ENCODE data around the gene PCDHB1. TPM values are rescaled to one million over a fixed set of nuclear protein-coding genes. Genes with fewer than 3 reads are reported as not detected.

PCDHB1 gene
- total and polyA plus RNA-seq, 2 experiments from 2014 or later, result not detected

DNA sequence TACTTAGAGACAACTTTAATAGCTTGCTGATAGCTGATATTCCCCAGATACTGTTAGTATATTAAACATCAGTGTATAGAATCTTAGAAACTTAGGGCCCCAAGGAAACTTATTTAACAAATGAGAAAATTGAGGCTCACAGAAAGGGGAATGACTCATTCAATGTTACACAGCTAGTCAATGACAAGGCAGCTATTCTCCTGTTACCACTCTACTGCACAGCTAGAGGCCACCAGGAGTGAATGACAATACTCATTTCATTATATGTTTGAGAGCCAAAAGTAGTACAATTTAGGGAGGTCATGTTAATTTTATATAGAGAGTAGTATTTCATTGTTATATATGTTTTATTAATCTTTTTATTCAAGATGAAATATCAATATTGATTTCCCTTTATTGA, 33.2 kb upstream of the PCDHB1 start:
- Histone ChIP-seq H3K27ac (no peak overlapping the region), H3K79me2 (ENCODE audit: insufficient read depth) (no peaks in the 10 kb centered on the region), H3K9me3 (ENCODE audit: low read depth) (no peaks in the 10 kb centered on the region), H3K4me2 (ENCODE audit: unreplicated experiment) (no peak overlapping the region), H3K4me1 (ENCODE audit: insufficient read depth) (no peaks in the 10 kb centered on the region), H3K27me3 (replicated peaks; ENCODE audit: insufficient read depth) (no peaks in the 10 kb centered on the region), H4K20me1 (ENCODE audit: insufficient read depth) (no peaks in the 10 kb centered on the region), H2AFZ (no peak overlapping the region), H3K4me3 (no peak overlapping the region), H3K9ac (no peak overlapping the region), H3K9me2 (ENCODE audit: insufficient read depth) (no peaks in the 10 kb centered on the region), H3F3A (ENCODE audit: insufficient read depth) (no peaks in the 10 kb centered on the region), H3K36me3 (ENCODE audit: low read depth) (no peaks in the 10 kb centered on the region)
- no peak for TF ChIP-seq EZH2 (IDR thresholded peaks at IDR 0.05; ENCODE audit: insufficient read depth, poor library complexity, severe bottlenecking)
- DNase-seq, result no peak
- in situ Hi-C loops (cut with MboI), result no loop called here

DNA sequence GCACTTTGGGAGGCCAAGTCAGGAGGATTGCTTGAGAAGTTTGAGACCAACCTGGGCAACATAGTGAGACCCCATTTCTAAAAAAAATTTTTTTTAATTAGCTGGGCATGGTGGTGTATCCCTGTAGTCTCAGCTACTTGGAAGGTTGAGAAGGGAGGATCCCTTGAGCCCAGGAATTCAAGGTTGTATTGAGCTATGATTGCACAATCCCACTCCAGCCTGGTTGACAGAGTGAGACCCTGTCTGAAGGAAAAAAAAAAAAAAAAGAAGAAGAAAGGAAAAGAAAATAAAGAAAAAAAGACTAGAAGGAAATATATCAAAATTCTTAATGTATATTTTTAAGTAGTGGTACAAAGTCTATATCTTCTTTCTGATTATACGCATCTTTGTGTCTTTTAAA, 28.8 kb upstream of the PCDHB1 start:
- no peaks in the 10 kb centered on the region for H4K20me1 ChIP-seq (ENCODE audit: insufficient read depth)
- no peak overlapping the region for H3K4me3 ChIP-seq
- DNase-seq, result no peak
- no peaks in the 10 kb centered on the region for H3F3A ChIP-seq (ENCODE audit: insufficient read depth)
- H3K9ac ChIP-seq, result no peak overlapping the region
- no peaks in the 10 kb centered on the region for H3K79me2 ChIP-seq (ENCODE audit: insufficient read depth)
- no peaks in the 10 kb centered on the region for H3K36me3 ChIP-seq (ENCODE audit: low read depth)
- no peak overlapping the region for H3K27ac ChIP-seq
- H3K4me2 ChIP-seq (ENCODE audit: unreplicated experiment), result no peak overlapping the region
- H3K4me1 ChIP-seq (ENCODE audit: insufficient read depth), result no peaks in the 10 kb centered on the region
- no peaks in the 10 kb centered on the region for H3K27me3 ChIP-seq (replicated peaks; ENCODE audit: insufficient read depth)
- no peaks in the 10 kb centered on the region for H3K9me2 ChIP-seq (ENCODE audit: insufficient read depth)
- WGBS, 2 experiments (ENCODE audit: low coverage in 1 of 2, low lambda C conversion rate in 2 of 2, missing lambda C conversion rate in 2 of 2), result 60 to 61% methylated on average over 1 of the region's 1 CpG
- no peak overlapping the region for H2AFZ ChIP-seq
- in situ Hi-C loops (cut with MboI), result no loop called here
- TF ChIP-seq EZH2 (IDR thresholded peaks at IDR 0.05; ENCODE audit: insufficient read depth, poor library complexity, severe bottlenecking) (no peak), EZH2phosphoT487 (IDR thresholded peaks at IDR 0.05; ENCODE audit: insufficient read depth, low read depth) (no peak)
- H3K9me3 ChIP-seq (ENCODE audit: low read depth), result no peaks in the 10 kb centered on the region

DNA sequence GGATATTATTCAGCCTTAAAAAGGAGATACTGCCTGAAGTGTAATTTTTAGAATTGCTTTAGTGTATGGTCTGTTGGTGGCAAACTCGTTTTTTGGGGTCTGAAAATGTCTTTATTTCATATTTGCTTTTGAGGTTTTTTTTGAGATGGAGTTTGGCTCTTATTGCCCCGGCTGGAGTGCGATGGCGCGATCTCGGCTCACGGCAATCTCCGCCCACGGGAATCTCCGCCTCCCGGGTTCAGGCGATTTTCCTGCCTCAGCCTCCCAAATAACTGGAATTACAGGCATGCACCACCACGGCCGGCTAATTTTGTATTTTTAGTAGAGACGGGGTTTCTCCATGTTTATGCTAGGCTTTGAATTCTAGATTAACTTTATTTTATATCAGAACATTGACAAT, 20.2 kb upstream of the PCDHB1 start:
- Histone ChIP-seq H3K36me3 (ENCODE audit: low read depth) (no peaks in the 10 kb centered on the region), H3K4me3 (no peak overlapping the region), H3K4me1 (ENCODE audit: insufficient read depth) (no peaks in the 10 kb centered on the region), H3K4me2 (ENCODE audit: unreplicated experiment) (no peak overlapping the region), H4K20me1 (ENCODE audit: insufficient read depth) (no peaks in the 10 kb centered on the region), H2AFZ (no peak overlapping the region), H3K27me3 (replicated peaks; ENCODE audit: insufficient read depth) (no peaks in the 10 kb centered on the region), H3K9me3 (ENCODE audit: low read depth) (no peaks in the 10 kb centered on the region), H3K9me2 (ENCODE audit: insufficient read depth) (no peaks in the 10 kb centered on the region), H3K79me2 (ENCODE audit: insufficient read depth) (no peaks in the 10 kb centered on the region), H3K9ac (no peak overlapping the region), H3K27ac (no peak overlapping the region), H3F3A (ENCODE audit: insufficient read depth) (no peaks in the 10 kb centered on the region)
- TF ChIP-seq EZH2phosphoT487 (IDR thresholded peaks at IDR 0.05; ENCODE audit: insufficient read depth, low read depth) (no peak), EZH2 (IDR thresholded peaks at IDR 0.05; ENCODE audit: insufficient read depth, poor library complexity, severe bottlenecking) (no peak)
- DNase-seq, result no peak
- in situ Hi-C loops (cut with MboI), result no loop called here
- 69 to 75% methylated on average over 15 of the region's 15 CpGs for WGBS, 2 experiments (ENCODE audit: low coverage in 1 of 2, low lambda C conversion rate in 2 of 2, missing lambda C conversion rate in 2 of 2)

DNA sequence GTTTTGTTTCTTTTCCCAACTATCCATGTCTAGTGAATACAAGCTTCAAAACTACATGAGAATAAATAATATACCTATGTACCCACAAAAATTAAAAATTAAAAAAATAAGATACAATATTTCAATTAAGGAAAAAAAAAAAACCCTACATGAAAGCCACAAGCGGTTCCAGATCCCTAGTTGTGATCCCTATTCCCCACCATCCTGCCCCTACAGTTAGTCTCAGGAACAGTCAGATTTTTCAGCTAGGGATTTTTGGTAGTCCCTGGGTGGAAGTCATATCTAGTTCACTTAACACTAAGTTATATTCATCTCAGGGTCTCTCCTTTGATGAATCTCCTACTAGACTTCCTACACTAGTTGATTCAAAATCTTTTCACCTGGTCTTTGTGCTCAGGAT, 18.5 kb upstream of the PCDHB1 start:
- H3K4me3 ChIP-seq, result no peak overlapping the region
- H3K9me3 ChIP-seq (ENCODE audit: low read depth), result no peaks in the 10 kb centered on the region
- no peak for TF ChIP-seq EZH2 (IDR thresholded peaks at IDR 0.05; ENCODE audit: insufficient read depth, poor library complexity, severe bottlenecking)
- in situ Hi-C loops (cut with MboI), result no loop called here
- no peaks in the 10 kb centered on the region for H3K9me2 ChIP-seq (ENCODE audit: insufficient read depth)
- no peaks in the 10 kb centered on the region for H3K4me1 ChIP-seq (ENCODE audit: insufficient read depth)
- WGBS, 2 experiments (ENCODE audit: low coverage in 1 of 2, low lambda C conversion rate in 2 of 2, missing lambda C conversion rate in 2 of 2), result 8 to 14% methylated on average over 1 of the region's 1 CpG
- no peak overlapping the region for H3K27ac ChIP-seq
- no peaks in the 10 kb centered on the region for H3K27me3 ChIP-seq (replicated peaks; ENCODE audit: insufficient read depth)
- no peak overlapping the region for H3K4me2 ChIP-seq (ENCODE audit: unreplicated experiment)
- H3K36me3 ChIP-seq (ENCODE audit: low read depth), result no peaks in the 10 kb centered on the region
- no peak overlapping the region for H3K9ac ChIP-seq
- H2AFZ ChIP-seq, result no peak overlapping the region
- no peak for DNase-seq
- no peaks in the 10 kb centered on the region for H4K20me1 ChIP-seq (ENCODE audit: insufficient read depth)
- no peaks in the 10 kb centered on the region for H3F3A ChIP-seq (ENCODE audit: insufficient read depth)
- H3K79me2 ChIP-seq (ENCODE audit: insufficient read depth), result no peaks in the 10 kb centered on the region

DNA sequence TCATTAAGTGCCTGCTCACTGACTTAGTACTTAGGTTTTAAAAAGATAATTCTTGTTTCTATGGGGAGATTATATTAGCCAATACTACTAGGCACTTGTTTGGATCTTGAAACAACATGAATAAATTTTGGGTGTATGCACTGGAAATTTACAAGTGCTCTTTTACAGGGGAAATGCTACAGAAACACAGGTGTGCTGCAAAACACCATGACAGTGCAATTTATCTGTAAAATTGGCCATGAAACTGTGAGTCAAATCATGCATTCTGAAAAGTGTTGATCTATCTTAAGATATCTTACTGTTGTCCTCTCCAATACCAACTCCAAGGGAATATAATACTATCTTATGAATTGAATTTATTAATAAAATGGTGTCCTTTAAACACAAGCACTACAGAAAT, 12.1 kb upstream of the PCDHB1 start:
- Histone ChIP-seq H3K9ac (no peak overlapping the region), H3K4me2 (ENCODE audit: unreplicated experiment) (no peak overlapping the region), H3K79me2 (ENCODE audit: insufficient read depth) (no peaks in the 10 kb centered on the region), H3K27ac (no peak overlapping the region), H3K4me3 (no peak overlapping the region), H3K9me2 (ENCODE audit: insufficient read depth) (no peaks in the 10 kb centered on the region), H3K4me1 (ENCODE audit: insufficient read depth) (no peaks in the 10 kb centered on the region), H3K9me3 (ENCODE audit: low read depth) (no peaks in the 10 kb centered on the region), H2AFZ (no peak overlapping the region), H3F3A (ENCODE audit: insufficient read depth) (0 out of 2 replicates have a peak, but pooled peaks cover 14% of the 10 kb centered on the region), H3K27me3 (replicated peaks; ENCODE audit: insufficient read depth) (no peaks in the 10 kb centered on the region), H4K20me1 (ENCODE audit: insufficient read depth) (no peaks in the 10 kb centered on the region), H3K36me3 (ENCODE audit: low read depth) (no peaks in the 10 kb centered on the region)
- TF ChIP-seq EZH2phosphoT487 (IDR thresholded peaks at IDR 0.05; ENCODE audit: insufficient read depth, low read depth) (no peak), EZH2 (IDR thresholded peaks at IDR 0.05; ENCODE audit: insufficient read depth, poor library complexity, severe bottlenecking) (no peak)
- DNase-seq, result no peak
- in situ Hi-C loops (cut with MboI), result no loop called here

Data from GM23248 (cell line).